Gastroesophageal sphincter (tissue), 2 donors: ENCODE measurements around the gene MET.

ENCODE experiments used
- EP300 ChIP-seq: sonication (generic); formaldehyde crosslinking; IDR thresholded peaks from one replicate; pipeline ENCODE4 v1.6.1; 2017; ENCODE audit warnings: antibody characterized with exemption, mild to moderate bottlenecking
- POLR2A ChIP-seq, 2 donors: fragments of 450-650 bp; IDR thresholded peaks; one replicate each; pipeline ENCODE4 v1.6.1; 2017; ENCODE audit warnings: antibody characterized with exemption in 2 of 2, mild to moderate bottlenecking in 2 of 2, moderate library complexity in 1 of 2

DNA sequence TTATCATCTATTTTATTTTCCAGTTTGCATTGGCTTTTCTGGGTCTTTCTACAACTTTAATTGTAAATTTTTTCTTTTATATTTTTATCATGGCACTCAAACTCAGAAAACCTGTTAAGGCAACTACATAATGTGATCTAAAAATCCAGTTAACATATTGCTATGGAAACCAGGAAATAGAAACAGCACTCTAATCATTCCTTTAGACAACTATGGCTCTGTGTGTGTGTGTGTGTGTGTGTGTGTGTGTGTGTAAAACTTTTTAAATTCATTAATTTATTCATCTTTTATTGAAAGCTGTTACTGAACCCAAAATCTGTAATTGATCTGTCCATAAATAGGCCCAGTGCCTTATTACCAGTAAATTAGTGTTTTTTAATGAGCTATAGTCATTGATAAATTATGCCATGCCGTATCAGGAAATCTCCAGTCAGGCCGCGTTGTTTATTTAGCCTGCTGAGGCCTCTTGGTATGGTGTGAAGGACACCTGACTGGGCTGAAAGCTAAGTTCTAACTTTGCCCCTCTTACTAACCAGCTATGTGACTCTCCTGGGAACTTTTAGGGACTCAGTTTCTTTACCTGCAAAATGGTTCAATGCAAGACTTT lies 1.5 kb upstream of the MET start:
- no peak for TF ChIP-seq POLR2A (IDR thresholded peaks at IDR 0.05)
- no peak for TF ChIP-seq EP300
